Peyer's patch (tissue), 4 donors: ENCODE measurements around the gene SRPK3.

Experiments
- CTCF ChIP-seq, 6 experiments: fragments of 450-650 bp in 4 of 6; fragments of 200-600 bp in 2 of 6; sonication (generic) in 1 of 6; IDR thresholded peaks; one replicate each; pipeline ENCODE4 v1.5.1; 2017 to 2019; ENCODE audit warnings: antibody characterized with exemption in 6 of 6, mild to moderate bottlenecking in 3 of 6, moderate library complexity in 1 of 6
- POLR2A ChIP-seq, 2 donors: fragments of 450-650 bp; IDR thresholded peaks; one replicate each; pipeline ENCODE4 v1.5.1; 2017; ENCODE audit warnings: antibody characterized with exemption in 2 of 2, mild to moderate bottlenecking in 2 of 2, moderate library complexity in 2 of 2

DNA sequence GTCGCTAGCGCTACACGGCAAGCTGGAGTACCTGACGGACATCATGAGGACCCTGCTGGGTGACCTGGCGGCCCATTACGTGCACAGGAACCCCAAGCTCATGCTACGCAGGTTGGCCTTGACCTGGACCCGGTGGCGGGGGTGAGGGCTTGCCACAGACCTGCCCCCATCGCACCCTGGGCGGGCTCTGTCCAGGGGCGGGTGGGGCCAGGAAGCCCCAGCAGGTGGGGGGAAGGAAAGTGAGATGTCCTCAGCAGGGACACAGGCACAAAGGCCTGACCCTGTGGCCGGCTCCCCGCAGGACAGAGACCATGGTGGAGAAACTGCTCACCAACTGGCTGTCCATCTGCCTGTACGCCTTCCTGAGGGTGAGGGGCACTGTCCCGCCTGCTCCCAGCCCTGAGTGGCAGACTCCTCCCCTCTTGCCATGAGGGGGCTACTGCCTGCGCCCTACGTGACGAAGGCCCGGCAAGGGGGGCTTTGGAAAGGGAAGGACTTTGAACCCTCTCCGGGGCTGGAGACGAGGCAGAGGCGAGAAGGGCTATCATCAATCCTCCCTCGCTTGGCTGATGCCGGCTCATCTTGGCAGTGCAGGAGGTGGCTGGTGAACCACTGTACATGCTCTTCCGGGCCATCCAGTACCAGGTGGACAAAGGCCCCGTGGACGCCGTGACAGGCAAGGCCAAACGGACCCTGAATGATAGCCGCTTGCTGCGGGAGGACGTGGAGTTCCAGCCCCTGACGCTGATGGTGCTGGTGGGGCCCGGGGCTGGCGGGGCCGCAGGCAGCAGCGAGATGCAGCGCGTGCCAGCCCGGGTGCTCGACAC, 5.3 kb upstream of the SRPK3 start:
- TF ChIP-seq CTCF (IDR thresholded peaks at IDR 0.05): no peak
- TF ChIP-seq POLR2A (IDR thresholded peaks at IDR 0.05): no peak
